Body of pancreas (tissue), 4 donors: ENCODE results near the gene WDR38.

Source experiments
- CTCF ChIP-seq, 7 experiments: fragments of 450-650 bp in 4 of 7; fragments of 200-600 bp in 3 of 7; sonication (generic) in 3 of 7; IDR thresholded peaks; one replicate each; pipeline ENCODE4 v1.5.1; 2016 to 2019; ENCODE audit warnings: antibody characterized with exemption in 7 of 7
- POLR2A ChIP-seq, 3 donors: fragments of 450-650 bp; IDR thresholded peaks; one replicate each; pipeline ENCODE4 v1.6.1; 2016; ENCODE audit warnings: antibody characterized with exemption in 3 of 3, mild to moderate bottlenecking in 2 of 3

GRCh38 chr9:124805186-124805585 is 48.1 kb upstream of the WDR38 start:
- TF ChIP-seq CTCF (IDR thresholded peaks at IDR 0.05): no peak
- TF ChIP-seq POLR2A (IDR thresholded peaks at IDR 0.05): no peak
